SH-SY5Y (cell line): Measurements from ENCODE around the gene HOXA3.

Experiments used
- GATA2 ChIP-seq: IDR thresholded peaks from 2 replicates; pipeline ENCODE4 v1.6.1; 2011; ENCODE audit warnings: mild to moderate bottlenecking, low read depth, low read length
- GATA3 ChIP-seq: IDR thresholded peaks from 2 replicates; pipeline ENCODE4 v1.6.1; 2011; ENCODE audit warnings: low read depth, mild to moderate bottlenecking, low read length, moderate library complexity

HOXA3 gene

GRCh38 chr7:27128034-27128433 is 24.3 kb downstream of the HOXA3 start:
- TF ChIP-seq GATA3 (no peak), GATA2 (no peak)

GRCh38 chr7:27126596-27127327 is 25.6 kb downstream of the HOXA3 start:
- no peak for TF ChIP-seq GATA2
- no peak for TF ChIP-seq GATA3

DNA sequence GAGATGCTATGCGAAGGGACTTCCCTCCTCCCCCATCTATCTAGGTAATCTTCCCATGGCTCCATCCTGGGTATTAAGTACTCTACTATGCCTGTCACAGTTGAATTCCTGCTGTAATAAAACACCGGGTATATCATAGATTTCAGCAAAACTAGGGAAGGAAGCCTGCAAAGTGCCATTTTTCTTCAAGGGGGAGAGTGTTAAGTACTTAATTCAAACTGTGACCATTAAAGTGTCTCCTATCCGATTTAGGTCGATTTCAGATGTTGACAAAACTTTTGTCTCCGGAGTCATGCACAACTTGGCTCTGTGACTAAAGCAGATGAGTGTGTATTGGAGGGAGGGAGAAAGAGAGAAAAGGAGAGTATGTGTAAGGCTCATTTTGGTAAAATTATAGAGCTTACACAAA is 26.4 kb downstream of the HOXA3 start:
- TF ChIP-seq GATA2 (no peak), GATA3 (no peak)

- TF ChIP-seq GATA2: no peak
- no peak for TF ChIP-seq GATA3
Measured at GRCh38 chr7:27124902-27125689, 27.3 kb downstream of the HOXA3 start.

- TF ChIP-seq GATA2: no peak
- no peak for TF ChIP-seq GATA3
Measured at GRCh38 chr7:27124096-27124901, 28.1 kb downstream of the HOXA3 start.

- TF ChIP-seq GATA2: no peak
Measured at GRCh38 chr7:27123477-27124053, 28.8 kb downstream of the HOXA3 start.

DNA sequence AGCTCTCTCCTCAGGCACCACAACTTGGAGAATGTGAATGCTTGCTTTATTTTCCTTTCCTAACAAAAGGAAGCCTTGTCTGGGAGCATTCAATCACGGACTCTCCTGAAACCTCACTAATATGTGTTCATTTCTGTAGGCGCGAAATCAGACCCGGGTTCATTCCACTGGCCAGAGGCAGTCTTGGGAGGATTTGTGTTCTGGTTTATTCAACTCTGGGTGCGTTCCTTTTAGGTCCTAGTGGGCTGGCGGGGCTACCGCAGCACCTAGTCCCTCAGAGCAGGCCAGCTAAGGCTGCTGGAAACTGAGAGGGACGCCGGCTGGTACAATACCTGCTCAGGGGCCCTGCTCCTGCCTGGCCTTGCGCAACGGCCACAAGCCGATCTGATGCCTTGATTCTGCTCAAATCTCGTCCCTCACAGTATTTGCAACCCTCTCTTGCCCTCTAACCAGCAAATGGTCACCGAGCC is 29.3 kb downstream of the HOXA3 start:
- TF ChIP-seq GATA2 (no peak), GATA3 (no peak)

DNA sequence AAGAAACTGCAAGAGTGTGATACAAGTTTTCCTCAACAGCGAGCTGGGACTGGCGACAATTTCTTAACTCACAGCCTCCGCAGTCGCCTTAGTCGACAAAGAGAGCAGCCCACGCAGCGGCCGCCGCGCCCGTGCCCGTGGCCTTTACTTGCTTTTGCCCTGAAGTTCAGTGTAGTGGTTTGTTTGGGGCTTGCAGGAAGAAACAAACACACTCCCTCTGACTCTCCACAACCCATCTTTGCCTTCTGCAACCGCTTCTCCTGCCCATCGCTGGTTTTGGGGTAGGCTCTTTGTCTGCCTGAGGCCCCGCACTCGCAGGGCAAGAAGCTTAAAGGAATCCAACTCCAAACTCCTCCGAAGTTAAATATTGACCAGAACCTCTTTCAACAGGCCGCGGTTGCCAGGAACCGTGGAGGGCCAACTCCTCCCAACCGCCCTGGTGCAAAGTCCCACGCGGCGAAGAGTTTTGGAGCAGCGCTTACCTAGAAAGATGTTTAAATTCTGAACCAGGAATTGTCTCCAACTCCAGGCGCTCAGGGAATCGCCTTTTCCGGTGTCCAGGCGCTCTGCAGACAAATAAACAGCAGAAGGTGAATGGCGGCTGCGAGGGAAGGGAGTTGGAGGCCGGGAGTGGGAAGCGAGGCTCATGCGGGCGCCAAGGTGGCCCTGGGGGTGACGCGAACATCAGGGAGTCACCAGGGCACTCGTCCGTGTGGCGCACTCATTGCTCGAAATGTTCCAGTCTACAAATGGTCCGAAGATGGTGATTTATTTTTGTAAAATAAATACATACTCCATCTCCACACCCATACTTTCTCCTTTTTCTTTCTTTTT is 30.1 kb downstream of the HOXA3 start:
- TF ChIP-seq GATA3 (no peak), GATA2 (no peak)

DNA sequence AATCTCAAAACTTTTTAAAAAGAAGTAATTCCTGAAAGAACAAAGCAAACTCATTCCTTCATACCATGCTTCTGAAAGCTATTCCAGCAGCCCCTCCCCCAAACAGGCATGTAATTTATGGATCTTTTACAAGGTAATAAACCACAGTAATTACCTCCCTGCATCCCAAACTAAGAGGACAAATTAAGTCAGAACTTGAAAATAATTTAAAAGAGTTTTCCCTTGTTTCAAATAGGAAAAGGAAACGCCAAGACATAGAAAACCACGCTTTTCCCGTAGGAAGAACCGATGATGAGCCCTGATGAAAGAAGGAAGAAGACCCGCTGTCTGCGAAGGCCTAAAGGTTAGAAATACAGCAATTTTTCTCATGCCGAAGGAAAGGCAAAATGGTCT is 30.7 kb downstream of the HOXA3 start:
- TF ChIP-seq GATA3 (no peak), GATA2 (no peak)

DNA sequence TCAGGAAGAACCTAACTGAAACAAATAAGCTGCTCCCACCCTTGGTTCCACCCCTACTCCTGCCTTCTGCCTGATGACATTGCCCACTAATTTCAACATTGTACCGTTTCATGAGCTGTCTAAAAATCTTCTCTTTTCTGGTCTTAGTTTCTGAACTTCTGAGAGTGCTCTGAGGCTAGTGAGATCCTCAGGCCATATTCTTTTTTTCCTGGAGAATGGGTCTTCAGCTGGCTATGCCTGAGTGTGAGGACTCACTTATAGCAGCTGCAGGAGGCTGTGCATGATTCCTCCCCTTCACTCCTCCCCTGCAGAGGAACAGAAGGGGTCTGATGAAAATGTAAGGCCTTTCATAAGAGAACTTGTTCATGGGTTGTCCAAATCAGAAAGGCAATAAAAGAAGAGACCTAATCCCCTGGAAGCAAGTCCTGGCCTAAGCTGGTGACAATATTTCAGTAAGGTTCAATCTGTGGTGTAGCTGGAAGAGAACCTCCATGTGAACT is 32.9 kb downstream of the HOXA3 start:
- TF ChIP-seq GATA3: no peak
- TF ChIP-seq GATA2: no peak

GRCh38 chr7:27118580-27118979 is 33.8 kb downstream of the HOXA3 start:
- TF ChIP-seq GATA3 (no peak), GATA2 (no peak)

GRCh38 chr7:27117887-27118491 is 34.4 kb downstream of the HOXA3 start:
- TF ChIP-seq GATA3: no peak
